Measurements from ENCODE around the gene BST2.

- TF ChIP-seq CTCF (IDR thresholded peaks at IDR 0.05; ENCODE audit: borderline replicate concordance, extremely low read depth, low read length, poor library complexity, severe bottlenecking) (peak; percentile 88), EZH2 (IDR thresholded peaks at IDR 0.05; ENCODE audit: borderline replicate concordance, low read depth, low read length, severe bottlenecking) (no peak)
Observed at GRCh38 chr19:17394891-17395415, 10.5 kb downstream of the BST2 start.

Measured in DND-41 (cell line).